ENCODE results near the gene SORBS2.

DNA sequence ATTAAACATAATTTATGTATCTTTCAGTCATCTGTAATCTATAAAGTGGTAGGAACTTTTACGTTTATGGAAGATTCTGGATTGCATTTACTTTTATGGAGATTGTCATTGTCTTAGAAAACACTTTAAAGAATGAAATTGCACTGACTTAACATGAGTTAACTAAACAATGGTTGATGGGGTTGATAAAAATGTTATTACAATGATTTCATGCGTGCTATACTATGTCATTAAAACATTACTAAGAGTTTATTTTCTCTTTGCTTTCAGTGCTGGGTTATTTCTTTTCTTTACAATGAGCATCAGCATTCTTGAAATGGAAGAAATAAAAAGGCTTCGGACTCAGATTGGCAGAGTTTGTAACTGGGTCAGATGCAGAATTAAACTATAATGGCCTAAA is 209.6 kb downstream of the SORBS2 start:
- TF ChIP-seq POLR2A (IDR thresholded peaks at IDR 0.05), result no peak
- TF ChIP-seq CTCF (IDR thresholded peaks at IDR 0.05), result no peak

Measured in uterus (tissue), 2 donors.